ENCODE data around the gene PPP2R5C. TPM values are rescaled to one million over a fixed set of nuclear protein-coding genes. Genes with fewer than 3 reads are reported as not detected.

Gene PPP2R5C
- total RNA-seq, 1 donor from 2014 or later, result 198 TPM

DNA sequence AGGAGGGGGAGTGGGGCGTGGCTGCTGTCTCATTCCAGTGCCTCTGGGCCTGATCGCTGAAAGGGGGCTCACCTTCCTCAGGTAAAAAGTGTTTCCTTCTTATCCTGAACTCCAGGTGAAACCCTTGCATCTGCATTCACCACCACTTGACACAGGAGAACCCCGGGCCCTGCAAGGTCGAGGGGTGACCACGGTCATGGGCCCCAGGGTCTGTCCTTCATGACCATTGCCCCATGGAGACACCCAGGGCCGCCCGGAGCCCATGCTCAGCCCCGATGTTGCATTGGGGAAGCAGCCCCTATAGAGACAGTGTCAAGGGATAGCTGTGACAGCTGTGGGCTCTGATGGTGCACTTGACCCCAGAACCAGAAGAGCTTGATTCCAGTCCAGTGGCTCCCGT, 168.4 kb downstream of the PPP2R5C start:
- no peaks in the 10 kb centered on the region for H3K9me3 ChIP-seq (replicated peaks)
- H3K4me3 ChIP-seq, result no peak overlapping the region
- H3K27ac ChIP-seq (replicated peaks), result peak overlapping the region; percentile 75
- H3K36me3 ChIP-seq, result peaks cover 12% of the 10 kb centered on the region
- intact Hi-C loops (cut with micrococcal nuclease), result no loop called here
- no peaks in the 10 kb centered on the region for H3K27me3 ChIP-seq (ENCODE audit: low read depth)
- TF ChIP-seq, protein P1, sequence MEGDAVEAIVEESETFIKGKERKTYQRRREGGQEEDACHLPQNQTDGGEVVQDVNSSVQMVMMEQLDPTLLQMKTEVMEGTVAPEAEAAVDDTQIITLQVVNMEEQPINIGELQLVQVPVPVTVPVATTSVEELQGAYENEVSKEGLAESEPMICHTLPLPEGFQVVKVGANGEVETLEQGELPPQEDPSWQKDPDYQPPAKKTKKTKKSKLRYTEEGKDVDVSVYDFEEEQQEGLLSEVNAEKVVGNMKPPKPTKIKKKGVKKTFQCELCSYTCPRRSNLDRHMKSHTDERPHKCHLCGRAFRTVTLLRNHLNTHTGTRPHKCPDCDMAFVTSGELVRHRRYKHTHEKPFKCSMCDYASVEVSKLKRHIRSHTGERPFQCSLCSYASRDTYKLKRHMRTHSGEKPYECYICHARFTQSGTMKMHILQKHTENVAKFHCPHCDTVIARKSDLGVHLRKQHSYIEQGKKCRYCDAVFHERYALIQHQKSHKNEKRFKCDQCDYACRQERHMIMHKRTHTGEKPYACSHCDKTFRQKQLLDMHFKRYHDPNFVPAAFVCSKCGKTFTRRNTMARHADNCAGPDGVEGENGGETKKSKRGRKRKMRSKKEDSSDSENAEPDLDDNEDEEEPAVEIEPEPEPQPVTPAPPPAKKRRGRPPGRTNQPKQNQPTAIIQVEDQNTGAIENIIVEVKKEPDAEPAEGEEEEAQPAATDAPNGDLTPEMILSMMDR (IDR thresholded peaks at IDR 0.05; ENCODE audit: borderline replicate concordance), result no peak
- DNase-seq, result no peak
- peaks cover 29% of the 10 kb centered on the region for H3K4me1 ChIP-seq

DNA sequence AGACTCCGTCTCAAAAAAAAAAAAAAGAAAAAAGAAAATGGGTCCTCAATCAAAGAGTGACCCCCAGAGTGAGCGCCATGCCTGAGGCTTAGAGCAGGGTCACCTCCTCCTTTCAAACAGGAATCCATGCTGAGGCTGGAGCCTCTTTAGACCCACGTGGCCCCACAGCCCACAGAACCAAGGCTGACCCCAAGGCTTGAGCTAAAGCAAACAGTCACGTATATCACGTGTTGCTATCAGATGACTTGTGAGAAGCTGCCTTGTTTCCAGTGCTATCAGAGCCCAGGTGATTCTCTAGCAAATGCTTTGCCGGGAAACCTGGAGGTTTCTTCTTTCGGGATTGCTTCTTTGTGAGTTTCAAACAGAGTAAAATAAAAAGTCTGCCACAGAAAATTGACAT, 171.2 kb downstream of the PPP2R5C start:
- Histone ChIP-seq H3K9me3 (replicated peaks) (no peaks in the 10 kb centered on the region), H3K4me3 (no peak overlapping the region), H3K4me1 (peaks cover 14% of the 10 kb centered on the region), H3K27ac (replicated peaks) (no peak overlapping the region), H3K36me3 (no peaks in the 10 kb centered on the region), H3K27me3 (ENCODE audit: low read depth) (no peaks in the 10 kb centered on the region)
- TF ChIP-seq, protein P1 (IDR thresholded peaks at IDR 0.05; ENCODE audit: borderline replicate concordance), result no peak
- no peak for DNase-seq
- intact Hi-C loops (cut with micrococcal nuclease), result no loop called here

DNA sequence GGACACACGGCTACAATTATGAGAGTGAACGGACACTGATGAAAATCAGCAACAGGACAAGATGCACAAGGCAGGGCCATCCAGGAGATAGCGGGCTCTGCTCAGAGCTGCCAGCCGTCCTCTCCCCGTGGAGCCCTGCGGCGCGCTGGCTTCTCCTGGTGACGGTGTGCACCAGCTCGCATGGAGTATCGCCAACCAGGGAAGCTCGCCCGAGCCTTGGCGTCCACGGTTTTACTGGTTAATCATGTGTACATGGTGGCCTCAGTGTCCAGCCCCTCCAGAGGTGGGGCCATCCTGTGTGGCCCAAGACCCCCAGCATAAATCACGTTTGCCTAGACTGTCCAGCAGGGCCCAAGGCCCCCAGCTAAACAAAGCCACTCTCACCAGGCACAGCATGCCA, 171.7 kb downstream of the PPP2R5C start:
- Histone ChIP-seq H3K9me3 (replicated peaks) (no peaks in the 10 kb centered on the region), H3K36me3 (no peaks in the 10 kb centered on the region), H3K4me3 (no peak overlapping the region), H3K27ac (replicated peaks) (no peak overlapping the region), H3K4me1 (peaks cover 9% of the 10 kb centered on the region), H3K27me3 (ENCODE audit: low read depth) (no peaks in the 10 kb centered on the region)
- DNase-seq, result no peak
- TF ChIP-seq, protein P1 (IDR thresholded peaks at IDR 0.05; ENCODE audit: borderline replicate concordance), result no peak
- intact Hi-C loops (cut with micrococcal nuclease), result no loop called here

DNA sequence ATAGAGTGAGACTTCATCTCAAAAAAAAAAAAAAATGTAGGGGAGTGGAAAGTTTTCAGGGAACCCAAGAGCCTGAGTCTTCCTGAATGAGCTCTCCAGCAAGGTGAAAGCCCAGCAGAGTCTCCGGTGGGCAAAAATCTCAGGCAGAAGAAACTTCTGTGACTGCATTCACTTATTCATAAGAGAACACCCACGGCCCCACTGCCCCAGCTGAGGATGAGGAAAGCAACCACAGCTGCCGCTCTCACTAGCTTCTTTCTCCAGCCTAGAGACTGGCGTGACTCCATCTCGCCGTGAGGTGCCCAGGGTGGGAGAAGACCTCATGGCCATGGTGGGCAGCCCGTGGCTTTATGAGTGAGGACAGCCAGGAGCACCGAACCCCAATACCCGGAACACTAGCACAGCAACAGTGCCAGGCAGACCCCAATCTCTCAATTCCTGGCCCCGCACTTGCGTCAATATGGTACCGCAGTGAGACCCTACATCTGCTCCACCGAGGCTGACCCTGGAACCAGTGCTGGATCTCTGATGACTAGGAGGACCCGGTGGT, 173.2 kb downstream of the PPP2R5C start:
- Histone ChIP-seq H3K27me3 (ENCODE audit: low read depth) (no peaks in the 10 kb centered on the region), H3K27ac (replicated peaks) (no peak overlapping the region), H3K4me3 (no peak overlapping the region), H3K9me3 (replicated peaks) (no peaks in the 10 kb centered on the region), H3K4me1 (no peaks in the 10 kb centered on the region), H3K36me3 (no peaks in the 10 kb centered on the region)
- DNase-seq, result no peak
- intact Hi-C loops (cut with micrococcal nuclease), result no loop called here
- TF ChIP-seq, protein P1 (IDR thresholded peaks at IDR 0.05; ENCODE audit: borderline replicate concordance), result no peak

DNA sequence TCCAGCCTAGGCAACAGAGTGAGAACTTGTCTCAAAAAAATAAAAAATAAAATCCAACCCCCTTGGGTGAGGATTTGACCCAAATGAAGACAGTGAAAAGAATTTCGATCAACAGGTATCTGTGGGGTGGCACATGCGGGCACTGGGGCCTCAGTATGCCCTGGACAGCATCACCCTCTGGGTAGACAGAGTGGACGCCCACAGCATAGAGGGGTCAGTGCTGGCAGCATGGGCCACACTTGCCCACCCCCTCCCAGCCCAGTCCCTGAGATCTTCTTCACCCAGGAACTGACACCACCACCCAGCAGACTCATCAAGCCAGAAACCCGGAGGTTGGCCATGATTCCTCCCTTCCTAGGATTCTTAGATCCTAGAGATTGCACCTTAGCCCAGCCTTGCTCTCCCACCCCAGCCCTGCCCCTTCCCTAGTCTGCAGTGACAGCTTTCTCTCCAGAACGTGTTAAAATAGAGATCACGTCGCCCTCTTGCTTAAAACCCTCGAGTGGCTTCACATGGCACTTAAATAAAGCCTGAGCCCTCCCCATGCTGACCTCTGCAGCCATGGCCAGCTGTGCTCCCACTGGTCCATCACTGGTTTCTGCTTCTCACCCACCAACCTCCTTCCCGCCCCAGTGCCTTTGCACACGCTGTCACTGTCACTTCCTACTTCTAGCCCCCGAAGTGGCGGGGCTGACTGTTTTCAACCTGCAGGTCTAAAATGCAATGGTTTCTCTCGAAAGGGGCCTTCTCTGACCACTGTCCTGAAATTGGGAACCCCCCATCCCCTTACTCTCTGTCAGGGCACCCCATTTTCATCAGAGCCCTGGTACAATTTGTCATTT, 176.6 kb downstream of the PPP2R5C start:
- no peak for DNase-seq

More for the DNA sequence above, 176.6 kb downstream of the PPP2R5C start:
- Histone ChIP-seq H3K36me3 (no peaks in the 10 kb centered on the region), H3K4me3 (no peak overlapping the region), H3K9me3 (replicated peaks) (no peaks in the 10 kb centered on the region), H3K27ac (replicated peaks) (no peak overlapping the region), H3K4me1 (no peaks in the 10 kb centered on the region), H3K27me3 (ENCODE audit: low read depth) (peaks cover 8% of the 10 kb centered on the region)
- intact Hi-C loops (cut with micrococcal nuclease), result no loop called here
- TF ChIP-seq, protein P1 (IDR thresholded peaks at IDR 0.05; ENCODE audit: borderline replicate concordance), result no peak

All from left ventricle myocardium inferior (tissue), 1 donor.